Measurements from ENCODE around the gene C2orf68. TPM values are rescaled to one million over a fixed set of nuclear protein-coding genes. Genes with fewer than 3 reads are reported as not detected.

The C2orf68 gene
- total RNA-seq, 1 donor from 2014 or later, result 31.8 TPM

- peak overlapping the region; percentile 88 for H3K27ac ChIP-seq (ENCODE audit: low read depth, low read length)
- H3K27me3 ChIP-seq (ENCODE audit: control insufficient read depth in 3 of 3, insufficient read depth in 3 of 3, low read length in 3 of 3), result no peaks in the 10 kb centered on the region
- H3K4me1 ChIP-seq (ENCODE audit: control insufficient read depth in 3 of 3, insufficient read depth in 3 of 3, low read length in 3 of 3), result peaks cover 53 to 68% (median 56%) of the 10 kb centered on the region in 3 donors
- peaks cover 37 to 45% (median 43%) of the 10 kb centered on the region in 3 donors for H3K36me3 ChIP-seq (ENCODE audit: control insufficient read depth in 3 of 3, insufficient read depth in 3 of 3, low read length in 3 of 3)
- H3K4me3 ChIP-seq (ENCODE audit: low read length in 3 of 3), result peak overlapping the region; percentile 82 to 100 (median 97)
- H3K9ac ChIP-seq (ENCODE audit: low read depth in 1 of 3, low read length in 3 of 3), result peak overlapping the region; percentile 82 to 97 (median 83)
- H3K9me3 ChIP-seq (ENCODE audit: control insufficient read depth in 3 of 3, low read length in 3 of 3), result no peaks in the 10 kb centered on the region
These were observed 10.7 kb downstream of the C2orf68 start for GRCh38 chr2:85600951-85601770.

GRCh38 chr2:85600235-85600575, 11.7 kb downstream of the C2orf68 start:
- Histone ChIP-seq H3K4me1 (ENCODE audit: control insufficient read depth in 3 of 3, insufficient read depth in 3 of 3, low read length in 3 of 3) (peaks cover 49 to 67% (median 49%) of the 10 kb centered on the region in 3 donors), H3K9me3 (ENCODE audit: control insufficient read depth in 3 of 3, low read length in 3 of 3) (no peaks in the 10 kb centered on the region), H3K4me3 (ENCODE audit: low read length in 3 of 3) (no peak overlapping the region)

GRCh38 chr2:85599468-85600234, 12.2 kb downstream of the C2orf68 start:
- H3K4me1 ChIP-seq (ENCODE audit: control insufficient read depth in 3 of 3, insufficient read depth in 3 of 3, low read length in 3 of 3), result peaks cover 48 to 68% (median 50%) of the 10 kb centered on the region in 3 donors
- no peak overlapping the region for H3K4me3 ChIP-seq (ENCODE audit: low read length in 3 of 3)
- no peaks in the 10 kb centered on the region for H3K27me3 ChIP-seq (ENCODE audit: control insufficient read depth in 3 of 3, insufficient read depth in 3 of 3, low read length in 3 of 3)
- no peaks in the 10 kb centered on the region for H3K9me3 ChIP-seq (ENCODE audit: control insufficient read depth in 3 of 3, low read length in 3 of 3)
- H3K36me3 ChIP-seq (ENCODE audit: control insufficient read depth in 3 of 3, insufficient read depth in 3 of 3, low read length in 3 of 3), result peaks cover 37 to 42% (median 42%) of the 10 kb centered on the region in 3 donors
- H3K27ac ChIP-seq (ENCODE audit: low read depth, low read length), result no peak overlapping the region
- H3K9ac ChIP-seq (ENCODE audit: low read depth in 1 of 3, low read length in 3 of 3), result peak overlapping the region in 1 of 3 donors; percentile 45

More at GRCh38 chr2:85600235-85600575, 11.7 kb downstream of the C2orf68 start:
- Histone ChIP-seq H3K27me3 (ENCODE audit: control insufficient read depth in 3 of 3, insufficient read depth in 3 of 3, low read length in 3 of 3) (no peaks in the 10 kb centered on the region), H3K27ac (ENCODE audit: low read depth, low read length) (no peak overlapping the region), H3K9ac (ENCODE audit: low read depth in 1 of 3, low read length in 3 of 3) (peak overlapping the region in 1 of 3 donors; percentile 97), H3K36me3 (ENCODE audit: control insufficient read depth in 3 of 3, insufficient read depth in 3 of 3, low read length in 3 of 3) (peaks cover 37 to 42% (median 42%) of the 10 kb centered on the region in 3 donors)

- H3K27me3 ChIP-seq (ENCODE audit: control insufficient read depth in 3 of 3, insufficient read depth in 3 of 3, low read length in 3 of 3), result no peaks in the 10 kb centered on the region
- peaks cover 46 to 68% (median 48%) of the 10 kb centered on the region in 3 donors for H3K4me1 ChIP-seq (ENCODE audit: control insufficient read depth in 3 of 3, insufficient read depth in 3 of 3, low read length in 3 of 3)
- H3K9ac ChIP-seq (ENCODE audit: low read depth in 1 of 3, low read length in 3 of 3), result peak overlapping the region in 1 of 3 donors; percentile 8
- no peak overlapping the region for H3K4me3 ChIP-seq (ENCODE audit: low read length in 3 of 3)
- H3K9me3 ChIP-seq (ENCODE audit: control insufficient read depth in 3 of 3, low read length in 3 of 3), result no peaks in the 10 kb centered on the region
- H3K27ac ChIP-seq (ENCODE audit: low read depth, low read length), result no peak overlapping the region
- H3K36me3 ChIP-seq (ENCODE audit: control insufficient read depth in 3 of 3, insufficient read depth in 3 of 3, low read length in 3 of 3), result peaks cover 37 to 42% (median 42%) of the 10 kb centered on the region in 3 donors
These were observed 13.1 kb downstream of the C2orf68 start for GRCh38 chr2:85598594-85599340.

GRCh38 chr2:85597241-85597640, 14.6 kb downstream of the C2orf68 start:
- Histone ChIP-seq H3K4me3 (ENCODE audit: low read length in 3 of 3) (no peak overlapping the region), H3K9me3 (ENCODE audit: control insufficient read depth in 3 of 3, low read length in 3 of 3) (no peaks in the 10 kb centered on the region), H3K36me3 (ENCODE audit: control insufficient read depth in 3 of 3, insufficient read depth in 3 of 3, low read length in 3 of 3) (peaks cover 42 to 49% (median 46%) of the 10 kb centered on the region in 3 donors), H3K27ac (ENCODE audit: low read depth, low read length) (no peak overlapping the region), H3K4me1 (ENCODE audit: control insufficient read depth in 3 of 3, insufficient read depth in 3 of 3, low read length in 3 of 3) (peaks cover 47 to 63% (median 54%) of the 10 kb centered on the region in 3 donors), H3K27me3 (ENCODE audit: control insufficient read depth in 3 of 3, insufficient read depth in 3 of 3, low read length in 3 of 3) (no peaks in the 10 kb centered on the region), H3K9ac (ENCODE audit: low read depth in 1 of 3, low read length in 3 of 3) (peak overlapping the region in 1 of 3 donors; percentile 3)

GRCh38 chr2:85596486-85597143, 15.3 kb downstream of the C2orf68 start:
- peaks cover 42 to 49% (median 45%) of the 10 kb centered on the region in 3 donors for H3K36me3 ChIP-seq (ENCODE audit: control insufficient read depth in 3 of 3, insufficient read depth in 3 of 3, low read length in 3 of 3)
- H3K9me3 ChIP-seq (ENCODE audit: control insufficient read depth in 3 of 3, low read length in 3 of 3), result no peaks in the 10 kb centered on the region
- peaks cover 48 to 64% (median 55%) of the 10 kb centered on the region in 3 donors for H3K4me1 ChIP-seq (ENCODE audit: control insufficient read depth in 3 of 3, insufficient read depth in 3 of 3, low read length in 3 of 3)
- peak overlapping the region; percentile 83 to 99 (median 86) for H3K4me3 ChIP-seq (ENCODE audit: low read length in 3 of 3)
- H3K27me3 ChIP-seq (ENCODE audit: control insufficient read depth in 3 of 3, insufficient read depth in 3 of 3, low read length in 3 of 3), result no peaks in the 10 kb centered on the region
- H3K9ac ChIP-seq (ENCODE audit: low read depth in 1 of 3, low read length in 3 of 3), result peak overlapping the region; percentile 97 to 99 (median 97)
- peak overlapping the region; percentile 87 for H3K27ac ChIP-seq (ENCODE audit: low read depth, low read length)

- Histone ChIP-seq H3K9me3 (ENCODE audit: control insufficient read depth in 3 of 3, low read length in 3 of 3) (no peaks in the 10 kb centered on the region), H3K9ac (ENCODE audit: low read depth in 1 of 3, low read length in 3 of 3) (peak overlapping the region; percentile 97 to 99 (median 97)), H3K4me1 (ENCODE audit: control insufficient read depth in 3 of 3, insufficient read depth in 3 of 3, low read length in 3 of 3) (peaks cover 48 to 64% (median 55%) of the 10 kb centered on the region in 3 donors), H3K36me3 (ENCODE audit: control insufficient read depth in 3 of 3, insufficient read depth in 3 of 3, low read length in 3 of 3) (peaks cover 39 to 46% (median 42%) of the 10 kb centered on the region in 3 donors), H3K27me3 (ENCODE audit: control insufficient read depth in 3 of 3, insufficient read depth in 3 of 3, low read length in 3 of 3) (no peaks in the 10 kb centered on the region), H3K4me3 (ENCODE audit: low read length in 3 of 3) (peak overlapping the region; percentile 83 to 99 (median 86)), H3K27ac (ENCODE audit: low read depth, low read length) (peak overlapping the region; percentile 87)
These were observed 15.9 kb downstream of the C2orf68 start for GRCh38 chr2:85596026-85596333.

GRCh38 chr2:85595301-85596025, 16.4 kb downstream of the C2orf68 start, which contains the start of gene RNF181:
TSS of gene RNF181 (plus strand) at chr2:85595745. CDS start at chr2:85595764, 19 bp downstream.
- Histone ChIP-seq H3K27me3 (ENCODE audit: control insufficient read depth in 3 of 3, insufficient read depth in 3 of 3, low read length in 3 of 3) (no peaks in the 10 kb centered on the region), H3K4me3 (ENCODE audit: low read length in 3 of 3) (peak within 1 kb of the TSS; percentile 83 to 99 (median 86)), H3K9me3 (ENCODE audit: control insufficient read depth in 3 of 3, low read length in 3 of 3) (no peaks in the 10 kb centered on the region), H3K36me3 (ENCODE audit: control insufficient read depth in 3 of 3, insufficient read depth in 3 of 3, low read length in 3 of 3) (peaks cover 37 to 41% (median 37%) of the 10 kb centered on the region in 3 donors), H3K27ac (ENCODE audit: low read depth, low read length) (peak within 1 kb of the TSS; percentile 87), H3K4me1 (ENCODE audit: control insufficient read depth in 3 of 3, insufficient read depth in 3 of 3, low read length in 3 of 3) (peaks cover 49 to 66% (median 57%) of the 10 kb centered on the region in 3 donors), H3K9ac (ENCODE audit: low read depth in 1 of 3, low read length in 3 of 3) (peak within 1 kb of the TSS; percentile 97 to 99 (median 97))

All from skeletal muscle tissue (tissue), 4 donors.